Measurements from ENCODE around the gene CBLN1.
"Not testable (repeated sequence)": the region's sequence is repeated elsewhere in the genome, so short reads cannot be mapped to it uniquely, and the experiment has no call there.

CBLN1 gene

DNA sequence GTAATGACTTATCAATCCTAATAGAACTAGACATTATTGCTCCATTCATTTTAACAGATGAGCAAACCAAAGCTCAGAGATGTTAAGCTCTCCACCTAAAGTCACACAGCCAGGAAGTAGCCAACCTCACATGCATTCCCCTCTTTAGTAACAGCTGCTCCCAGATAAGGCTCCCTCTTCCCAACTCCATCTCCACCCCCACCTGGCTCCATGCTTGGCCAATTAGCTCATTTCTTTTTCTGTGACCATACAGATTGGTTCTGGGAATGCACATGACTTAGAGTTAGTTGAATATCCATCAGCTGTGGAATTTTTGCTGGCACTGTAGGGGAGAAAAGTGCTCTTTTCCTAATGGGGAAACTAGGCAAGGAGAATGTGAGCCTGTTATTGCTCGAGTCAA is 13.0 kb downstream of the CBLN1 start:
- no peak overlapping the region for H3K9ac ChIP-seq (ENCODE audit: low read depth in 1 of 2, low read length in 2 of 2)
- no peaks in the 10 kb centered on the region for H3K9me3 ChIP-seq (ENCODE audit: control insufficient read depth in 1 of 2, low read length in 2 of 2)
- peaks cover 14 to 17% of the 10 kb centered on the region in 2 donors for H3K4me1 ChIP-seq (ENCODE audit: control insufficient read depth in 1 of 2, insufficient read depth in 2 of 2, low read length in 2 of 2)
- no peak overlapping the region for H3K4me3 ChIP-seq (ENCODE audit: low read depth in 1 of 2, low read length in 2 of 2)
- H3K27ac ChIP-seq (ENCODE audit: low read depth, low read length) = no peak overlapping the region
- H3K27me3 ChIP-seq (ENCODE audit: control insufficient read depth in 1 of 2, insufficient read depth in 2 of 2, low read length in 2 of 2) = peaks cover 8 to 13% of the 10 kb centered on the region in 2 donors
- no peaks in the 10 kb centered on the region for H3K36me3 ChIP-seq (ENCODE audit: control insufficient read depth in 1 of 2, insufficient read depth in 2 of 2, low read length in 2 of 2)

DNA sequence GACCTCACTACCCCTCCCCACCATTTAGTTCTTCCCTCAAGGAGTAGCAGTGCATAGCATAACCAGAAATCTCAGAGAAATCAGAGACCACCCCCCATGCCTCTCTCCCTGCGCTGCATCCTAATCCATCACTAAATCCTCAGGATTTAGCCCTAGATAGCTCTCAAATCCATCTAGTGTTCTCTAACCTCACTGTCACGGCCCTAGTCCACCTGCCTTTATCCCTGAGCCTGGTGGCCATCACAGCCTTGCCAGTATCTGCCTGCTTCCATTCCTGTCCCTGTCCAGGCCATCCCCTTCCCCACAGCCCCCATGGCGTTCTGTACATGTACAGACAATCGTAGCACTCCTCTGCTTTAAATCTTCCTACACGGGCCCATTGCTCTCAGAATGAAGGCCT is 19.1 kb downstream of the CBLN1 start:
- H3K4me3 ChIP-seq (ENCODE audit: low read depth in 1 of 2, low read length in 2 of 2) = no peak overlapping the region
- H3K27me3 ChIP-seq (ENCODE audit: control insufficient read depth in 1 of 2, insufficient read depth in 2 of 2, low read length in 2 of 2) = no peaks in the 10 kb centered on the region
- H3K27ac ChIP-seq (ENCODE audit: low read depth, low read length) = no peak overlapping the region
- H3K9me3 ChIP-seq (ENCODE audit: control insufficient read depth in 1 of 2, low read length in 2 of 2) = no peaks in the 10 kb centered on the region
- H3K4me1 ChIP-seq (ENCODE audit: control insufficient read depth in 1 of 2, insufficient read depth in 2 of 2, low read length in 2 of 2) = peaks cover 10 to 17% of the 10 kb centered on the region in 2 donors
- no peaks in the 10 kb centered on the region for H3K36me3 ChIP-seq (ENCODE audit: control insufficient read depth in 1 of 2, insufficient read depth in 2 of 2, low read length in 2 of 2)
- no peak overlapping the region for H3K9ac ChIP-seq (ENCODE audit: low read depth in 1 of 2, low read length in 2 of 2)

GRCh38 chr16:49261930-49262329 is 19.7 kb downstream of the CBLN1 start:
- Histone ChIP-seq H3K4me3 (ENCODE audit: low read depth in 1 of 2, low read length in 2 of 2) (no peak overlapping the region), H3K36me3 (ENCODE audit: control insufficient read depth in 1 of 2, insufficient read depth in 2 of 2, low read length in 2 of 2) (no peaks in the 10 kb centered on the region), H3K27ac (ENCODE audit: low read depth, low read length) (no peak overlapping the region), H3K9me3 (ENCODE audit: control insufficient read depth in 1 of 2, low read length in 2 of 2) (no peaks in the 10 kb centered on the region), H3K4me1 (ENCODE audit: control insufficient read depth in 1 of 2, insufficient read depth in 2 of 2, low read length in 2 of 2) (peaks cover 10 to 17% of the 10 kb centered on the region in 2 donors), H3K9ac (ENCODE audit: low read depth in 1 of 2, low read length in 2 of 2) (no peak overlapping the region), H3K27me3 (ENCODE audit: control insufficient read depth in 1 of 2, insufficient read depth in 2 of 2, low read length in 2 of 2) (no peaks in the 10 kb centered on the region)

DNA sequence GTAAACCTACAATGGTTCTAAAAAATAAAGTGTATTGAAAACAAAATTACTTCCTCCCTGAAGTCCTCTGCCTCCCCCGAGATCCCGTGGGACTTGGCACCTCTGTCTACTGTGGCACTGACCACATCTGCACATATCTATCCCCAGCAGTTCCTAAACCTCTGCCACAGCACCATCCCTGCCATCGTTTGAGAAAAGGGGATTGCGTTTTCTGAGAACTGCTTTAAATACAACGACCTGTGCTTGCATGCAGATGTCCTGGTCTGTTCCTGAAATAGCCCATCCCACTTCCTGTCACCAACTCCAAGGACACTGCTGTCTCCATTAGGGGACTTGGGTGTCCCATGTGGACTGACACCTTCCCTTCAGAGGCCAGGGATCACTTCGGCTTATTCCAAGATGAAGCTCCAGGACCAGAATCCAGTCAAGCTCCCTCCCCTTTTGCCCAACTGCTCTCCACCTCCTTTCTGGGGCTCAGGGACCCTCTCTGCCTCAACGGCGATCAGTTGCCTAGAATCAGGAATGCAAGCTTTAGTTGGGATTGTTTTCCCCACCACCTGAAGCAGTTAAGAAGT is 20.6 kb downstream of the CBLN1 start:
- Histone ChIP-seq H3K9me3 (ENCODE audit: control insufficient read depth in 1 of 2, low read length in 2 of 2) (no peaks in the 10 kb centered on the region), H3K9ac (ENCODE audit: low read depth in 1 of 2, low read length in 2 of 2) (no peak overlapping the region), H3K36me3 (ENCODE audit: control insufficient read depth in 1 of 2, insufficient read depth in 2 of 2, low read length in 2 of 2) (no peaks in the 10 kb centered on the region), H3K4me3 (ENCODE audit: low read depth in 1 of 2, low read length in 2 of 2) (no peak overlapping the region), H3K27ac (ENCODE audit: low read depth, low read length) (no peak overlapping the region), H3K27me3 (ENCODE audit: control insufficient read depth in 1 of 2, insufficient read depth in 2 of 2, low read length in 2 of 2) (no peaks in the 10 kb centered on the region), H3K4me1 (ENCODE audit: control insufficient read depth in 1 of 2, insufficient read depth in 2 of 2, low read length in 2 of 2) (peaks cover 10 to 17% of the 10 kb centered on the region in 2 donors)

DNA sequence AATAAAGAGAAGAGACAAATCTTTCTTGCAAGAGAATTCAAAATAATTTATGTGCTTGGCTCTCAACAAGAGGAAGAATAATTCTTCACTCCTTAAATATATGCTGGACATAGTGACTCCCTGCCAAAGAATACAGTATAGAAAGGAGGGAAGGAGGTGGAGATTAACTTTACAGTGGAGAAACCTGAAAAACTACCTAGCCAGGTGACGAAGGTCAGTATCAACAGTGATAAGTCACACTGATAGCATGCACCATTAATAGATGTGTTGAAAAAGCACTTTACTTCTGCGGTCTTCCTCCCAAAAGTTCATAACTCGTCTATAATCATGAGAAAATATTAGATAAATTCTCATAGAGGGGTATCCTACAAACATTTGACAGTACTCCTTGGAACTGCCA is 21.4 kb downstream of the CBLN1 start:
- Histone ChIP-seq H3K9ac (ENCODE audit: low read depth in 1 of 2, low read length in 2 of 2) (no peak overlapping the region), H3K27ac (ENCODE audit: low read depth, low read length) (no peak overlapping the region)

GRCh38 chr16:49259330-49259729 is 22.3 kb downstream of the CBLN1 start:
- no peak overlapping the region for H3K27ac ChIP-seq (ENCODE audit: low read depth, low read length)
- H3K9ac ChIP-seq (ENCODE audit: low read depth in 1 of 2, low read length in 2 of 2) = no peak overlapping the region
- H3K4me3 ChIP-seq (ENCODE audit: low read depth in 1 of 2, low read length in 2 of 2) = no peak overlapping the region
- H3K9me3 ChIP-seq (ENCODE audit: control insufficient read depth in 1 of 2, low read length in 2 of 2) = no peaks in the 10 kb centered on the region
- no peaks in the 10 kb centered on the region for H3K36me3 ChIP-seq (ENCODE audit: control insufficient read depth in 1 of 2, insufficient read depth in 2 of 2, low read length in 2 of 2)
- H3K27me3 ChIP-seq (ENCODE audit: control insufficient read depth in 1 of 2, insufficient read depth in 2 of 2, low read length in 2 of 2) = no peaks in the 10 kb centered on the region
- H3K4me1 ChIP-seq (ENCODE audit: control insufficient read depth in 1 of 2, insufficient read depth in 2 of 2, low read length in 2 of 2) = peaks cover 10 to 17% of the 10 kb centered on the region in 2 donors

More for the DNA sequence above, 21.4 kb downstream of the CBLN1 start:
- no peaks in the 10 kb centered on the region for H3K36me3 ChIP-seq (ENCODE audit: control insufficient read depth in 1 of 2, insufficient read depth in 2 of 2, low read length in 2 of 2)
- H3K9me3 ChIP-seq (ENCODE audit: control insufficient read depth in 1 of 2, low read length in 2 of 2) = no peaks in the 10 kb centered on the region
- H3K27me3 ChIP-seq (ENCODE audit: control insufficient read depth in 1 of 2, insufficient read depth in 2 of 2, low read length in 2 of 2) = no peaks in the 10 kb centered on the region
- H3K4me3 ChIP-seq (ENCODE audit: low read depth in 1 of 2, low read length in 2 of 2) = no peak overlapping the region
- H3K4me1 ChIP-seq (ENCODE audit: control insufficient read depth in 1 of 2, insufficient read depth in 2 of 2, low read length in 2 of 2) = peaks cover 10 to 17% of the 10 kb centered on the region in 2 donors

DNA sequence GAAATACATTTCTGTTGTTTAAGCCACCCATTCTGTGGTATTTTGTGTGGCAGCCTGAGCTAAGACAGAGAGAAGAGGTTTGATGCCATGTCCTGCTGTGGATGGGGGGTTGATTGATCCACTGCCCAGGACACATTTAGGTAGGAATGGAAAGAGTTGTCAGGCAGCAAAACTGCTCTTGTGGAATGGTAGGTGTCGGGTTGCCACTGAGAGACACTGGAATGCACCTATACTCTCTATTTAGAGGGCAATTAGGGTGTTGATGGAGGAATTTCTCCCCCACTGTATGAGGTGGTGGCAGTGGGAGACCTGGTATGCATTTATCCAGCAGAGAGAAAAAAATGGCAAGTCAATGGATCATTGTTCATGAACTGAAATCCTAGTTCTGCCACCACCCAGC is 30.9 kb downstream of the CBLN1 start:
- H3K36me3 ChIP-seq (ENCODE audit: control insufficient read depth in 1 of 2, insufficient read depth in 2 of 2, low read length in 2 of 2) = no peaks in the 10 kb centered on the region

GRCh38 chr16:49248227-49248626 is 33.4 kb downstream of the CBLN1 start:
- peaks cover 0 to 3% of the 10 kb centered on the region in 2 donors for H3K27me3 ChIP-seq (ENCODE audit: control insufficient read depth in 1 of 2, insufficient read depth in 2 of 2, low read length in 2 of 2)
- no peaks in the 10 kb centered on the region for H3K36me3 ChIP-seq (ENCODE audit: control insufficient read depth in 1 of 2, insufficient read depth in 2 of 2, low read length in 2 of 2)
- H3K9me3 ChIP-seq (ENCODE audit: control insufficient read depth in 1 of 2, low read length in 2 of 2) = no peaks in the 10 kb centered on the region
- no peaks in the 10 kb centered on the region for H3K4me1 ChIP-seq (ENCODE audit: control insufficient read depth in 1 of 2, insufficient read depth in 2 of 2, low read length in 2 of 2)
- H3K9ac ChIP-seq (ENCODE audit: low read depth in 1 of 2, low read length in 2 of 2) = no peak overlapping the region
- H3K4me3 ChIP-seq (ENCODE audit: low read depth in 1 of 2, low read length in 2 of 2) = no peak overlapping the region
- no peak overlapping the region for H3K27ac ChIP-seq (ENCODE audit: low read depth, low read length)

More for the DNA sequence above, 30.9 kb downstream of the CBLN1 start:
- peaks cover 0 to 3% of the 10 kb centered on the region in 2 donors for H3K27me3 ChIP-seq (ENCODE audit: control insufficient read depth in 1 of 2, insufficient read depth in 2 of 2, low read length in 2 of 2)
- H3K4me3 ChIP-seq (ENCODE audit: low read depth in 1 of 2, low read length in 2 of 2) = no peak overlapping the region
- H3K9me3 ChIP-seq (ENCODE audit: control insufficient read depth in 1 of 2, low read length in 2 of 2) = no peaks in the 10 kb centered on the region
- H3K4me1 ChIP-seq (ENCODE audit: control insufficient read depth in 1 of 2, insufficient read depth in 2 of 2, low read length in 2 of 2) = no peaks in the 10 kb centered on the region
- H3K27ac ChIP-seq (ENCODE audit: low read depth, low read length) = no peak overlapping the region
- H3K9ac ChIP-seq (ENCODE audit: low read depth in 1 of 2, low read length in 2 of 2) = no peak overlapping the region

DNA sequence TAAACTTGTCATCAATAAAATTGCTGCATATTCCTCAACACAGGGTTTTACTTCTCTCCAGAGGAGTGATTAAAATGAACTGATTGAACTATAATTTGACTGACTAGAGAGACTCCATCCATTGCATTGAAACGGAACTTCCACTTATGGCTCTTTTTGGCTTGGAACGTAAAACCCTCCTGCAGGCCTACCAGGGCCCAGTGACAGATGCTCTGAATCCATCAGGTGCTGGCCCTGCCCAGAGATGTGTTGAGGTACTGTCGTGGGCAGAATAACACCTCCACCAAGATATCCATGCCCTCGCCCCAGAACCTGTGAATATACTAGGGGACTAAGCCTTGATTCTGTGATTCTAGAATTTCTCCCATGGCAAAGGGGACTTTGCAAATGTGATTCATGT is 45.4 kb downstream of the CBLN1 start:
- H3K4me3 ChIP-seq (ENCODE audit: low read depth in 1 of 2, low read length in 2 of 2) = no peak overlapping the region
- no peaks in the 10 kb centered on the region for H3K9me3 ChIP-seq (ENCODE audit: control insufficient read depth in 1 of 2, low read length in 2 of 2)

GRCh38 chr16:49228335-49228734 is 53.3 kb downstream of the CBLN1 start:
- H3K36me3 ChIP-seq (ENCODE audit: control insufficient read depth in 1 of 2, insufficient read depth in 2 of 2, low read length in 2 of 2) = not testable (repeated sequence)

More for the DNA sequence above, 45.4 kb downstream of the CBLN1 start:
- no peak overlapping the region for H3K9ac ChIP-seq (ENCODE audit: low read depth in 1 of 2, low read length in 2 of 2)
- no peaks in the 10 kb centered on the region for H3K36me3 ChIP-seq (ENCODE audit: control insufficient read depth in 1 of 2, insufficient read depth in 2 of 2, low read length in 2 of 2)
- H3K27me3 ChIP-seq (ENCODE audit: control insufficient read depth in 1 of 2, insufficient read depth in 2 of 2, low read length in 2 of 2) = no peaks in the 10 kb centered on the region
- H3K27ac ChIP-seq (ENCODE audit: low read depth, low read length) = no peak overlapping the region
- H3K4me1 ChIP-seq (ENCODE audit: control insufficient read depth in 1 of 2, insufficient read depth in 2 of 2, low read length in 2 of 2) = no peaks in the 10 kb centered on the region

More at GRCh38 chr16:49228335-49228734, 53.3 kb downstream of the CBLN1 start:
- not testable (repeated sequence) for H3K27ac ChIP-seq (ENCODE audit: low read depth, low read length); H3K27me3 ChIP-seq (ENCODE audit: control insufficient read depth in 1 of 2, insufficient read depth in 2 of 2, low read length in 2 of 2); H3K4me1 ChIP-seq (ENCODE audit: control insufficient read depth in 1 of 2, insufficient read depth in 2 of 2, low read length in 2 of 2); H3K9me3 ChIP-seq (ENCODE audit: control insufficient read depth in 1 of 2, low read length in 2 of 2); H3K4me3 ChIP-seq (ENCODE audit: low read depth in 1 of 2, low read length in 2 of 2); H3K9ac ChIP-seq (ENCODE audit: low read depth in 1 of 2, low read length in 2 of 2)

All from duodenal mucosa (tissue), 2 donors.